ENCODE measurements around the gene GTPBP4. TPM values are rescaled to one million over a fixed set of nuclear protein-coding genes. Genes with fewer than 3 reads are reported as not detected.
A peak's percentile ranks its signal among the peaks of the same experiment; 100 is the strongest.
"Not testable (repeated sequence)": the region's sequence is repeated elsewhere in the genome, so short reads cannot be mapped to it uniquely, and the experiment has no call there.

Gene GTPBP4
- total RNA-seq, 2 donors from 2014 or later, result 15.6 to 39.9 TPM

DNA sequence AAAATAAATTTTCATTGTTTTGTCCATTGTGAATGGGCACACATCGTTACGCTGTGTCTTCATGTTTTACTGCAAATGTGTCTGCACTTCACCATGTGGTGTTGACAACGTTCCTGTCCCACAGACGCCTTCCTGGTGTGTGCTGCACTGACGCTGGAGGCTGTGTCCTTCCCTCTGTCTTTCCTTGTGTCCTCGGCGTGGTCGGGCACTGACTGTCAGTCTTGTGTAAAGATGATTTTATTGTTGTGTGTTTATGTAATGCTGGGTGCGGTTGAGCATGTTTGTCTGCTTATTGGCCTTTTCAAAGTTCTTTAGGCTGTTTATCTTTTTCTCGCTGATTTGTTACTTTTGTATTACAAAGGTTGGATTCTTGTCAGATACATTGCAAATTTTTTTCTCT lies 19.3 kb downstream of the GTPBP4 start:
- 75% methylated on average over 10 of the region's 10 CpGs for WGBS
- DNase-seq (ENCODE audit: low spot score), result peak; percentile 36
- Histone ChIP-seq H3K4me1 (replicated peaks) (no peaks in the 10 kb centered on the region), H3K9me3 (no peaks in the 10 kb centered on the region), H3K4me3 (no peak overlapping the region), H3K27ac (no peak overlapping the region), H3K27me3 (replicated peaks; ENCODE audit: insufficient read depth) (no peaks in the 10 kb centered on the region), H3K36me3 (peaks cover 7 to 18% of the 10 kb centered on the region in 2 donors)
- TF ChIP-seq POLR2A (IDR thresholded peaks at IDR 0.05) (no peak), POLR2AphosphoS5 (IDR thresholded peaks at IDR 0.05) (peak; percentile 54)
- TF ChIP-seq, protein P1, sequence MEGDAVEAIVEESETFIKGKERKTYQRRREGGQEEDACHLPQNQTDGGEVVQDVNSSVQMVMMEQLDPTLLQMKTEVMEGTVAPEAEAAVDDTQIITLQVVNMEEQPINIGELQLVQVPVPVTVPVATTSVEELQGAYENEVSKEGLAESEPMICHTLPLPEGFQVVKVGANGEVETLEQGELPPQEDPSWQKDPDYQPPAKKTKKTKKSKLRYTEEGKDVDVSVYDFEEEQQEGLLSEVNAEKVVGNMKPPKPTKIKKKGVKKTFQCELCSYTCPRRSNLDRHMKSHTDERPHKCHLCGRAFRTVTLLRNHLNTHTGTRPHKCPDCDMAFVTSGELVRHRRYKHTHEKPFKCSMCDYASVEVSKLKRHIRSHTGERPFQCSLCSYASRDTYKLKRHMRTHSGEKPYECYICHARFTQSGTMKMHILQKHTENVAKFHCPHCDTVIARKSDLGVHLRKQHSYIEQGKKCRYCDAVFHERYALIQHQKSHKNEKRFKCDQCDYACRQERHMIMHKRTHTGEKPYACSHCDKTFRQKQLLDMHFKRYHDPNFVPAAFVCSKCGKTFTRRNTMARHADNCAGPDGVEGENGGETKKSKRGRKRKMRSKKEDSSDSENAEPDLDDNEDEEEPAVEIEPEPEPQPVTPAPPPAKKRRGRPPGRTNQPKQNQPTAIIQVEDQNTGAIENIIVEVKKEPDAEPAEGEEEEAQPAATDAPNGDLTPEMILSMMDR (IDR thresholded peaks at IDR 0.05), result no peak
- intact Hi-C loops (cut with DNase I), result no loop called here

DNA sequence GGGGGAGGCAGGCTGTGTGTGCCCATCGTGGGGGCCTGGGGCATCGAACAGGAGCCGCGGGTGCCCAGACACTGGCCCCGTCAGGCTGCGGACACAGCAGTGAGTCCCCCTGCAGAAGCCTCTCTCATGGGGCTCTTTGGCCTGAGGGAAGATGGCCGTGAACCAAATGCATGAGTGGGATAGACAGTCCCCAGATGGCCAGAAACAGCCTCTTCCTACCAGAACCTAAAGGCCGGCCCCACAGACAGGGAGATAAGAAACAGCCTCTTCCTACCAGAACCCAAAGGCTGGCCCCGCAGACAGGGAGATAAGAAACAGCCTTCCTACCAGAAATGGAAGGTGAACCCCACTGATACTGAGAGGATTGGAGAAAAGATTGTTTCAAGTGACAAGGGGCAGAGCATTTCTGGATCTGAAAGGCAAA lies 20.8 kb downstream of the GTPBP4 start:
- Histone ChIP-seq H3K4me3 (no peak overlapping the region), H3K4me1 (replicated peaks) (no peaks in the 10 kb centered on the region), H3K27ac (no peak overlapping the region), H3K36me3 (peaks cover 6 to 18% of the 10 kb centered on the region in 2 donors), H3K27me3 (replicated peaks; ENCODE audit: insufficient read depth) (no peaks in the 10 kb centered on the region), H3K9me3 (no peaks in the 10 kb centered on the region)
- intact Hi-C loops (cut with DNase I), result no loop called here
- no peak for DNase-seq (ENCODE audit: low spot score)
- 86% methylated on average over 9 of the region's 9 CpGs for WGBS
- TF ChIP-seq, protein P1 (IDR thresholded peaks at IDR 0.05), result no peak
- TF ChIP-seq POLR2A (IDR thresholded peaks at IDR 0.05) (no peak), POLR2AphosphoS5 (IDR thresholded peaks at IDR 0.05) (no peak)

DNA sequence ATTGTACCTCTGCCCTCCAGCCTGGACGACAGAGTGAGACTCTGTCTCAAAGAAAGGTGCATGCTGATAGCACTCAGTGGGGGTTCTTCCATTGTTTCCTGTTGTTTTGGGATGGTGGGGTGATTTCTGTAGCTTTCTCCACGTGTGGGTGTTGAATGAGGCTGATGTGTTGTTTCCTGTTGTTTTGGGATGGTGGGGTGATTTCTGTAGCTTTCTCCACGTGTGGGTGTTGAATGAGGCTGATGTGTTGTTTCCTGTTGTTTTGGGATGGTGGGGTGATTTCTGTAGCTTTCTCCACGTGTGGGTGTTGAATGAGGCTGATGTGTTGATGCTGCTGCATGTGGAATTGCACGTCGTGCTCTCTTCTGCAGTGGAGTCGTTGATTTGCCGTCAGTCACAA lies 21.7 kb downstream of the GTPBP4 start:
- peaks cover 0 to 18% of the 10 kb centered on the region in 2 donors for H3K36me3 ChIP-seq
- H3K4me1 ChIP-seq (replicated peaks); H3K27me3 ChIP-seq (replicated peaks; ENCODE audit: insufficient read depth); H3K4me3 ChIP-seq; intact Hi-C loops (cut with DNase I); H3K27ac ChIP-seq; H3K9me3 ChIP-seq; DNase-seq (ENCODE audit: low spot score): not testable (repeated sequence)
- WGBS, result 72% methylated on average over 7 of the region's 8 CpGs

DNA sequence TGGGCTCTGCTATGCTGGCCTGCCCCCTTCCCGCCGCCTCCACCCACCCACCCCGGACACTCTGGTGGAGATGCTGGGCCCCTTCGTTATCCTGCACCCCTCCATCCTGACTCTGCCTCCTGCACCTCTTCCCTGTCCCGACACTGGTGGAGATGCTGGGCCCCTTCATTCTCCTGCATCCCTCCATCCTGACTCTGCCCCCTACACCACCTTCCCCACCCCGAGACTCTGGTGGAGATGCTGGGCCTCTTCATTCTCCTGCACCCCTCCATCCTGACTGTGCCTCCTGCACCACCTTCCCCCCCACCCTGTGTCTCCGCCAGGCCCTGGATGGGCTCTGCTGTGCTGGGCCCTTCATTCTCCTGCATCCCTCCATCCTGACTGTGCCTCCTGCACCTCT lies 22.5 kb downstream of the GTPBP4 start:
- intact Hi-C loops (cut with DNase I), result no loop called here
- WGBS, result 89% methylated on average over 7 of the region's 7 CpGs

DNA sequence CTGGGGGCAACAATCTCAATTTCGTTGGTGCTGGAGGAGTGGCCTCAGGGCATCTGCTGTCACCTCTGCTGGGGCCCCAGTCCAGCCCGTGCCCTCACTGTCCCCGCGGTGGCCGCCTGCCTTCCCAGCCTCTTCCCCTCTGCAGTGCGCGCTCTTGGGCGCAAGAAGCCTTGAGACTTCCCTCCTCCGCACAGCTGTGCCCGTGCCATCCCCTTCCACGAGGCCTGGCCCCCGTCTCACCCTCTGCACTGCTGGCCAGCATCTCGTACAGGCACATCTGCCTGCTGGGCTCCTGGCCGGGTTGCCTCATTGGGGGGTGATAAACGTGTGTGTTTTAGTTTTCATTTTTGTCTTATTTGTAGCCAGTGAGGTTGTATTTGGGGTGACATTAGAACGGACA lies 23.5 kb downstream of the GTPBP4 start:
- Histone ChIP-seq H3K27me3 (replicated peaks; ENCODE audit: insufficient read depth) (no peaks in the 10 kb centered on the region), H3K4me3 (no peak overlapping the region), H3K36me3 (peaks cover 7 to 18% of the 10 kb centered on the region in 2 donors), H3K4me1 (replicated peaks) (no peaks in the 10 kb centered on the region), H3K9me3 (no peaks in the 10 kb centered on the region), H3K27ac (no peak overlapping the region)
- 95% methylated on average over 16 of the region's 16 CpGs for WGBS
- DNase-seq (ENCODE audit: low spot score), result no peak
- intact Hi-C loops (cut with DNase I), result no loop called here
- TF ChIP-seq POLR2A (IDR thresholded peaks at IDR 0.05) (no peak), POLR2AphosphoS5 (IDR thresholded peaks at IDR 0.05) (no peak)
- TF ChIP-seq, protein P1 (IDR thresholded peaks at IDR 0.05), result no peak

More for the DNA sequence above, 22.5 kb downstream of the GTPBP4 start:
- Histone ChIP-seq H3K4me1 (replicated peaks) (no peaks in the 10 kb centered on the region), H3K4me3 (no peak overlapping the region), H3K36me3 (peaks cover under 1 to 18% of the 10 kb centered on the region in 2 donors), H3K27ac (no peak overlapping the region), H3K9me3 (no peaks in the 10 kb centered on the region), H3K27me3 (replicated peaks; ENCODE audit: insufficient read depth) (no peaks in the 10 kb centered on the region)
- TF ChIP-seq POLR2A (IDR thresholded peaks at IDR 0.05), result no peak
- no peak for DNase-seq (ENCODE audit: low spot score)

DNA sequence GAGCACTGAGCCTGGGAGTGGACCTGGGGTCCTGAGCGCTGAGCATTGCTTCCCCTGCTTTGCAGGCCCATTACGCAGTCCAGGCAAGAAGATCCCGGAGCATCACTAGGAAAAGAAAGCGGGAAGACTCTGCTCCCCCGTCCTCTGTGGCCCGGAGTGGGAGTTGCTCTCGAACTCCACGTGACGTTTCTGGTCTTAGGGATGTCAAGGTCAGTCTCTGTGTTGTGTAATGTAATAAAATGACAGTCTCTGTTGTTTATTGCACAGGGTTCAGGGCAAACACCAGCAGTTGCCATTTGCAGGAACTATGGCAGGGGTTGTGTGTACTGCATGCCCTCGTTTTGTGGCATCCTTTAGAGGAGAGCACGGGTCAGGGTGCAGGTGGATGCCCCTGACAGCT lies 27.5 kb downstream of the GTPBP4 start:
- WGBS, result 98% methylated on average over 11 of the region's 11 CpGs
- peaks cover 8 to 10% of the 10 kb centered on the region in 2 donors for H3K36me3 ChIP-seq
- intact Hi-C loops (cut with DNase I), result no loop called here

More for the DNA sequence above, 27.5 kb downstream of the GTPBP4 start:
- no peak overlapping the region for H3K4me3 ChIP-seq
- TF ChIP-seq POLR2A (IDR thresholded peaks at IDR 0.05), result no peak
- no peak for TF ChIP-seq POLR2AphosphoS5 (IDR thresholded peaks at IDR 0.05)
- TF ChIP-seq, protein P1 (IDR thresholded peaks at IDR 0.05), result no peak
- no peaks in the 10 kb centered on the region for H3K4me1 ChIP-seq (replicated peaks)
- H3K27ac ChIP-seq, result no peak overlapping the region
- no peaks in the 10 kb centered on the region for H3K27me3 ChIP-seq (replicated peaks; ENCODE audit: insufficient read depth)
- no peaks in the 10 kb centered on the region for H3K9me3 ChIP-seq
- DNase-seq (ENCODE audit: low spot score), result no peak

Measured in prostate gland (tissue), 2 donors.